Measurements from ENCODE around the gene AARS2.

Gene AARS2

DNA sequence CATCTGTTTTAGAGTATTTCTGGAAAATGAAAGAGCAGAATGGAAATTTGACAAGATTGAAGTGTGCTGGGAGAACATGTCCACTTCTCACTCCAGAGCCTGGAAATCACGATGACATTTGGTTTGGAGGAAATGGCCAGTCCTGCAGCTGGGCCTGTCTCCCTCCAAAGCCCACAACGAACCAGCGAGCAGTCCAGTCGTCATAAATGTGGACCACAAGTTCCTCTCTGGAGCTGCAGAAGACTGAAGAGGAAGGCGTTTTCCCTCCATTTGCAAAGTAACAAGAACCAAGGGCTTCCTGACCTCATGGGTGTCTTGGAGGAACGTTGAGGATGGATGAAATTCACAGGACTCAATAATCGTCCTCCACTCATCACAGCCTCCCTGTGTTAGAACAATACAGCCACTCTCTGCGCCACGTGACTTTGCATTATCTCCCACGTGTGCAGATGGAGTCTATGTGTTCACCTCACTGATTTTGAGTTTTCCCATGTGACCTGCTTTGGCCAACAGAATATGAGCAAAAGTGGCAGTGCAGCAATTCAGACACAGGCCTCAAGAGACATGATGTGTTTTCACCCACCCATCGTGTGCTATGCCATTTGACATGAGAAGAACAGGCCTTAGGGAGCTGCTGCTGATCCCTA is 20.2 kb upstream of the AARS2 start:
- TF ChIP-seq, protein P1, sequence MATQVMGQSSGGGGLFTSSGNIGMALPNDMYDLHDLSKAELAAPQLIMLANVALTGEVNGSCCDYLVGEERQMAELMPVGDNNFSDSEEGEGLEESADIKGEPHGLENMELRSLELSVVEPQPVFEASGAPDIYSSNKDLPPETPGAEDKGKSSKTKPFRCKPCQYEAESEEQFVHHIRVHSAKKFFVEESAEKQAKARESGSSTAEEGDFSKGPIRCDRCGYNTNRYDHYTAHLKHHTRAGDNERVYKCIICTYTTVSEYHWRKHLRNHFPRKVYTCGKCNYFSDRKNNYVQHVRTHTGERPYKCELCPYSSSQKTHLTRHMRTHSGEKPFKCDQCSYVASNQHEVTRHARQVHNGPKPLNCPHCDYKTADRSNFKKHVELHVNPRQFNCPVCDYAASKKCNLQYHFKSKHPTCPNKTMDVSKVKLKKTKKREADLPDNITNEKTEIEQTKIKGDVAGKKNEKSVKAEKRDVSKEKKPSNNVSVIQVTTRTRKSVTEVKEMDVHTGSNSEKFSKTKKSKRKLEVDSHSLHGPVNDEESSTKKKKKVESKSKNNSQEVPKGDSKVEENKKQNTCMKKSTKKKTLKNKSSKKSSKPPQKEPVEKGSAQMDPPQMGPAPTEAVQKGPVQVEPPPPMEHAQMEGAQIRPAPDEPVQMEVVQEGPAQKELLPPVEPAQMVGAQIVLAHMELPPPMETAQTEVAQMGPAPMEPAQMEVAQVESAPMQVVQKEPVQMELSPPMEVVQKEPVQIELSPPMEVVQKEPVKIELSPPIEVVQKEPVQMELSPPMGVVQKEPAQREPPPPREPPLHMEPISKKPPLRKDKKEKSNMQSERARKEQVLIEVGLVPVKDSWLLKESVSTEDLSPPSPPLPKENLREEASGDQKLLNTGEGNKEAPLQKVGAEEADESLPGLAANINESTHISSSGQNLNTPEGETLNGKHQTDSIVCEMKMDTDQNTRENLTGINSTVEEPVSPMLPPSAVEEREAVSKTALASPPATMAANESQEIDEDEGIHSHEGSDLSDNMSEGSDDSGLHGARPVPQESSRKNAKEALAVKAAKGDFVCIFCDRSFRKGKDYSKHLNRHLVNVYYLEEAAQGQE (IDR thresholded peaks at IDR 0.05; ENCODE audit: insufficient read depth in 1 of 2, low read depth in 2 of 2, low read length in 2 of 2) = no peak
- TF ChIP-seq FOXP2 (optimal IDR thresholded peaks at IDR 0.05; ENCODE audit: borderline replicate concordance, extremely low read depth, extremely low read length, insufficient read depth) (no peak), SIN3A (IDR thresholded peaks at IDR 0.05; ENCODE audit: borderline replicate concordance, insufficient read depth, low read length) (no peak), TAF1 (IDR thresholded peaks at IDR 0.05; ENCODE audit: borderline replicate concordance, insufficient read depth, low read length) (no peak), POLR2AphosphoS5 (IDR thresholded peaks at IDR 0.05; ENCODE audit: low read depth, low read length) (no peak)

DNA sequence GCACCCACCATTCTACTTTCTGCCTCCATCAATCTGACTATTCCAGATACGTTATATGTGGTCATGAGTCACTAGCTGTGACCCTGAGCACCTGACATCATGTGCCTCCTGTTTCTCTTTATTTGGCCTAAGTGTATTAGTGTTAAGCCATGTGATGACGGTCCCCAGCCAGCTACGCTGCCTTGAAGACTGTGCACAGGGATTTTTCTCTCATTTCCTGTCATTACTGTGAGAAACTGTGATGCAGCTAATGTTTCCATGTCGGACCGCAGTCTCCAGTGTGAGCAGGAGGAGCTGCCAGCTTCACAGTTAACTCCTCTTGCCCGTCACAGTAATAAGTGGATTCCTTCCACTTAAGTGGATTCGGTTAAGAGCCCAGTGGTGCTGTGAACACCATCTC is 19.4 kb upstream of the AARS2 start:
- TF ChIP-seq SIN3A (IDR thresholded peaks at IDR 0.05; ENCODE audit: borderline replicate concordance, insufficient read depth, low read length) (no peak), POLR2AphosphoS5 (IDR thresholded peaks at IDR 0.05; ENCODE audit: low read depth, low read length) (no peak), FOXP2 (optimal IDR thresholded peaks at IDR 0.05; ENCODE audit: borderline replicate concordance, extremely low read depth, extremely low read length, insufficient read depth) (no peak), TAF1 (IDR thresholded peaks at IDR 0.05; ENCODE audit: borderline replicate concordance, insufficient read depth, low read length) (no peak)
- TF ChIP-seq, protein P1 (IDR thresholded peaks at IDR 0.05; ENCODE audit: insufficient read depth in 1 of 2, low read depth in 2 of 2, low read length in 2 of 2) = no peak

DNA sequence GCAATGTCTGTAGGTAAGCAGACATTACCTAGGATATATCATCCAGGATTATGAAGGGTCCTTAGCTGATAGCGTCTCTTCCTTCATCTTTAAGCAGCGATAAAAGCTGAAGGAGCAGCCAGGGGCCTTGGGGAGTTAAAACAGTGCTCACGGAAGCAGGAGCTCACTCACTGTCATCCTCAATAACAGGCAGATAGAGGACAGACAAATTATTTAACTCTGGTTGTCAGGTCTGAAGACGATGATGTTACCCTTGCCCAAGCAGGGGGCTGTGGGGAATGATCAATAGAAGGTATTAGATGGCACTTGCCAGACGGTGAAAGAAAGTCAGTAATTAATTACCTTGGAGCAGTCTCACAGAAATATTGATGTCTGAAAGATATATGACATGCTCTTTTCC is 16.7 kb upstream of the AARS2 start:
- TF ChIP-seq, protein P1 (IDR thresholded peaks at IDR 0.05; ENCODE audit: insufficient read depth in 1 of 2, low read depth in 2 of 2, low read length in 2 of 2) = no peak
- no peak for TF ChIP-seq POLR2AphosphoS5 (IDR thresholded peaks at IDR 0.05; ENCODE audit: low read depth, low read length)
- TF ChIP-seq TAF1 (IDR thresholded peaks at IDR 0.05; ENCODE audit: borderline replicate concordance, insufficient read depth, low read length) = no peak

DNA sequence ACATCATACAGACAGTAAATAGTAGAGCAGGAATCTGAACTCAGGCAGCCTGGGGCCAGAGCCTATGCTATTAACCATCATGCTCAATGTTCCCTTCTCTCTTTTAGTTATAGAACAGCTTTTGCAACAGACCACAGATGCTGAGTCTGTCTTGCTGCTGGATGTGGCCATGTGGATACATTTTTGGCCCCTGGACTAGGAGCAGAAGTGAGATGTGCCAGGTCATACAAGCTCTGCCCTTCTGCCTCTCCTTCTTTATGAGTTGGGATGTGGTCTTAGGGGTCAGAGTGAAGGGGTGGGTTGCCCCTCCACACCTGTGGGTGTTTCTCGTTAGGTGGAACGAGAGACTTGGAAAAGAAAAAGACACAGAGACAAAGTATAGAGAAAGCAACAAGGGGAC is 14.6 kb upstream of the AARS2 start:
- TF ChIP-seq POLR2AphosphoS5 (IDR thresholded peaks at IDR 0.05; ENCODE audit: low read depth, low read length) (no peak), FOXP2 (optimal IDR thresholded peaks at IDR 0.05; ENCODE audit: borderline replicate concordance, extremely low read depth, extremely low read length, insufficient read depth) (no peak), SIN3A (IDR thresholded peaks at IDR 0.05; ENCODE audit: borderline replicate concordance, insufficient read depth, low read length) (no peak), TAF1 (IDR thresholded peaks at IDR 0.05; ENCODE audit: borderline replicate concordance, insufficient read depth, low read length) (no peak)
- TF ChIP-seq, protein P1 (IDR thresholded peaks at IDR 0.05; ENCODE audit: insufficient read depth in 1 of 2, low read depth in 2 of 2, low read length in 2 of 2) = no peak

DNA sequence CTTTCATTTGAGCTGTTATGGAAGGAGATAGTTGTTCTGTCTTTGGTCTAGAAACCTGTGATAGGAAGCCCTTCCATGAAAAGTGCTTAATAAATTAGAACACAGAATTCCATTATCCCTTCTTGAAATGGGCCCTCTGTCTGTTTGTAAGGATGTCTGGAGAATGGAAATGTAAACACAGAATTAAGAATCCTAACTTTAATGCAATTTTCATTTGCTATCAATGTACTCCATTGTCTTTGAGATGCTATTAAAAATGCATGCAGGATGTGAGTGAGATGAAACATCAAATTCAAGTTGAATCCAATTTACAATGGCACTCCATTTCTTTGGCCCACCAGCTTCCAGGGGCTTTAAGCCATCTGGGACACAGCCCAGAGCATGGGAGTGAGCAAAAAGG is 13.9 kb upstream of the AARS2 start:
- TF ChIP-seq, protein P1 (IDR thresholded peaks at IDR 0.05; ENCODE audit: insufficient read depth in 1 of 2, low read depth in 2 of 2, low read length in 2 of 2) = no peak
- no peak for TF ChIP-seq FOXP2 (optimal IDR thresholded peaks at IDR 0.05; ENCODE audit: borderline replicate concordance, extremely low read depth, extremely low read length, insufficient read depth)
- TF ChIP-seq POLR2AphosphoS5 (IDR thresholded peaks at IDR 0.05; ENCODE audit: low read depth, low read length) = no peak
- TF ChIP-seq TAF1 (IDR thresholded peaks at IDR 0.05; ENCODE audit: borderline replicate concordance, insufficient read depth, low read length) = no peak
- no peak for TF ChIP-seq SIN3A (IDR thresholded peaks at IDR 0.05; ENCODE audit: borderline replicate concordance, insufficient read depth, low read length)

All from PFSK-1 (cell line).